ENCODE measurements around the gene NAV3.

Gene NAV3, protein sequence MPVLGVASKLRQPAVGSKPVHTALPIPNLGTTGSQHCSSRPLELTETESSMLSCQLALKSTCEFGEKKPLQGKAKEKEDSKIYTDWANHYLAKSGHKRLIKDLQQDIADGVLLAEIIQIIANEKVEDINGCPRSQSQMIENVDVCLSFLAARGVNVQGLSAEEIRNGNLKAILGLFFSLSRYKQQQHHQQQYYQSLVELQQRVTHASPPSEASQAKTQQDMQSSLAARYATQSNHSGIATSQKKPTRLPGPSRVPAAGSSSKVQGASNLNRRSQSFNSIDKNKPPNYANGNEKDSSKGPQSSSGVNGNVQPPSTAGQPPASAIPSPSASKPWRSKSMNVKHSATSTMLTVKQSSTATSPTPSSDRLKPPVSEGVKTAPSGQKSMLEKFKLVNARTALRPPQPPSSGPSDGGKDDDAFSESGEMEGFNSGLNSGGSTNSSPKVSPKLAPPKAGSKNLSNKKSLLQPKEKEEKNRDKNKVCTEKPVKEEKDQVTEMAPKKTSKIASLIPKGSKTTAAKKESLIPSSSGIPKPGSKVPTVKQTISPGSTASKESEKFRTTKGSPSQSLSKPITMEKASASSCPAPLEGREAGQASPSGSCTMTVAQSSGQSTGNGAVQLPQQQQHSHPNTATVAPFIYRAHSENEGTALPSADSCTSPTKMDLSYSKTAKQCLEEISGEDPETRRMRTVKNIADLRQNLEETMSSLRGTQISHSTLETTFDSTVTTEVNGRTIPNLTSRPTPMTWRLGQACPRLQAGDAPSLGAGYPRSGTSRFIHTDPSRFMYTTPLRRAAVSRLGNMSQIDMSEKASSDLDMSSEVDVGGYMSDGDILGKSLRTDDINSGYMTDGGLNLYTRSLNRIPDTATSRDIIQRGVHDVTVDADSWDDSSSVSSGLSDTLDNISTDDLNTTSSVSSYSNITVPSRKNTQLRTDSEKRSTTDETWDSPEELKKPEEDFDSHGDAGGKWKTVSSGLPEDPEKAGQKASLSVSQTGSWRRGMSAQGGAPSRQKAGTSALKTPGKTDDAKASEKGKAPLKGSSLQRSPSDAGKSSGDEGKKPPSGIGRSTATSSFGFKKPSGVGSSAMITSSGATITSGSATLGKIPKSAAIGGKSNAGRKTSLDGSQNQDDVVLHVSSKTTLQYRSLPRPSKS (N-terminal part only)

DNA sequence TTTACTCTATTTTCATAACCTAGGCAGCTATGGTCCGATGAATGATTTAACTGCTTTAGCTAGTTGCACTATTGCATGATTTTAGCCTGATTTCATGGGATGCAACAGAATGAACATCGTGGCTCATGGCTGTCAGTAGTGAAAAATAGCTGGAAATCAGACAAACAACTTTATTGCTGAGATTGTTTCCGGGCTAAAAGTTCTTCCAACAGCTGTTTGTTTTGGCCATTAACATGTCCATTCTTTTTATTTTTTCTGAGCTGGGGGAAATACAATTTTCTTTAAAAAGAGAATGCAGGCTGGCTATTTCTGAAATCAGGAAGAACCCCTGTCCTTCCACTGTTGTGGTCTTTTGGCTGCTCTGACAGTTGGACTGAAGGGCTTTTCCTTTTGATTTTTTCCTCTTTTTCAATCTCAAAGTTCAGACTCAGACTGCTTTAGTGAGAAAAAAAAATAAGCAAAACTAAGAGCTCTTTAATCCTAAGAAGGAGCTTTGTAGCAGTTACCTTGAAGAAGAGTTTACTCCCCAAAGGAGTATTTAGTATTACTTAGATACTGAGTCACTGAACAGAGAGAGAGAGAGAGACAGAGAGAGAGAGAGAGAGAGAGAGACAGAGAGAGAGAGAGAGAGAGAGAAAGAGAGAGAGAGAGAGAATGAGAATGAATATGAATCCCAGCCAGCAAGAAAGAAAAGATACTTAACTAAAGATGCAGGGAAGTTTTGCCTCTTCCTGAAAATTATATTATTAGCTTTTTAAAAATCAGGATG is at the start of gene NAV3:
NAV3 (plus strand) TSS at position 312 of the 769 bp plus-strand sequence. CDS start 568 bp downstream, outside the sequence.
- no peak for DNase-seq

DNA sequence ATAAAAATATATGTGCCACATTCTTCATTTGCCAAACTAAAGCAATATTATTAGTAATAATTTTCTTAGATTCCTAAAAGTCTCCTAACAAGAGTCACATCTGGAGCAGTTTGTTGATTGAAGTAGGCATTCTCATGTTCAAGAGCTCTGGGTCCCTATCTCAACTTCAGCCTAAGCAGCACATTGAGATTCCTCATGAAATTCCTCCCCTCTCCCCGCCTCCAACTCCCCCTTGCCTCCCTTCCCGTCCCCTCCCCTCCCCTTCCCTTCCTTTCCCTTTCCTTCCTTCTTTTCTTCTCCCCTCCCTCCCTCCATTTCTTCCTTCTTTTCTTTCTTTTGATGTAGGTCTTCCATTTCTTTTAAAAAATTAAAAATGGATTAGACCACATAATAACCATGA is 48.7 kb upstream of the NAV3 start:
- no peak for DNase-seq

DNA sequence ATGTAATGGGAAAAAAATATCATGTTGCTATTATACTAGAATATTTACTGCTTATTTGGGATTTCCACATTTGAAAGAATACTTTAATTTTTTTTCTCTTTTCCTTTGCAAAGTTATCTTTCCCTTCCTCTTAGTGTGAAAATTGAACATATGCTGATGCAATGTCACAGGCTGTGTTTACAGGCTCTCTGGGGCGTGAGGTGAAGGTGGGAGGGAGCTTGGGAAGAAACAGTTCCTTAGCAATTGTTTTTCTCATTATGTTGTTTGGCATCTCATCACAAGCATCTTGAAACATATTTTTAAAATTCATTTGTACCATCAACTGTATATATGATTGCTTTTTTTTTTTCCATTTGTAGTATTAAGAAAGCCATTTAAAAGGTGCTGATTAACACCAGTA is 47.9 kb upstream of the NAV3 start:
- DNase-seq, result no peak

DNA sequence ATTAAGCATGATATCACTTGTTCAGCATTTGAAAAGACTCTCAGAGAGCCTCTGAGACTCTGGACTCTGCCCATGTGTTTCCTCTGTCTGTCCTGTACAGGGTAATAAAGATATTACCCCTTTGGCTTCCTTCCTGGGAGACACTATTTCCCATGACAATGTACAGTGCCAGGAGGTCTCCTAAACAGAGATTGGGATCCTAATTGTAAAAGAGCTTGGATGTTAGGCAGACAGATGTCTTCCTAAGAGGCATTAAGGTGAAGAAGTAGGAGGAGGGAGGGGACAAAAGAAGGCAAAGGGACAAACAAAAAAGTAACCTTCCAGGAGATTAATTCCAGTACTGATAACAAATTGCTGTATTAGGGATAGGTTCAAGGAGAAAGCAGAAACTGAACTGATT is 45.5 kb upstream of the NAV3 start:
- no peak for DNase-seq

DNA sequence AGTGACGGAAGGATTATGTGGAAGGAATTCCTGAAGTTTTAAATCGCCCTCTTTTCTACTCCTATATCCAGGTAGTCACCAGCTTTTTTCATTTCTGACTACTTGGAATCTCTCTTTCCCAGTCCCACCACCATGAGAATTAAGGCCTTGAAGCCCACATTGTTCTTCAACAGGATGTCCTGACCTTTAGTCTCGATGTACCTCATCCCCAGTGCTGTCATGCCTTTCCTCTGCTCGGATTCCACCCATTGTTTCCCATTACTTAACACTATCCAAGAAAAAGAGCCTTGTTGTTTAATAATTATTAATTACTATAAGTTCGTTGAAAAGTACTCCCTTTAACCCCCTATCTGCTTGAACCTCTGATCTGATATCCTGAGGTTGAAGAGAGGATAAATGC is 44.0 kb upstream of the NAV3 start:
- DNase-seq, result no peak

DNA sequence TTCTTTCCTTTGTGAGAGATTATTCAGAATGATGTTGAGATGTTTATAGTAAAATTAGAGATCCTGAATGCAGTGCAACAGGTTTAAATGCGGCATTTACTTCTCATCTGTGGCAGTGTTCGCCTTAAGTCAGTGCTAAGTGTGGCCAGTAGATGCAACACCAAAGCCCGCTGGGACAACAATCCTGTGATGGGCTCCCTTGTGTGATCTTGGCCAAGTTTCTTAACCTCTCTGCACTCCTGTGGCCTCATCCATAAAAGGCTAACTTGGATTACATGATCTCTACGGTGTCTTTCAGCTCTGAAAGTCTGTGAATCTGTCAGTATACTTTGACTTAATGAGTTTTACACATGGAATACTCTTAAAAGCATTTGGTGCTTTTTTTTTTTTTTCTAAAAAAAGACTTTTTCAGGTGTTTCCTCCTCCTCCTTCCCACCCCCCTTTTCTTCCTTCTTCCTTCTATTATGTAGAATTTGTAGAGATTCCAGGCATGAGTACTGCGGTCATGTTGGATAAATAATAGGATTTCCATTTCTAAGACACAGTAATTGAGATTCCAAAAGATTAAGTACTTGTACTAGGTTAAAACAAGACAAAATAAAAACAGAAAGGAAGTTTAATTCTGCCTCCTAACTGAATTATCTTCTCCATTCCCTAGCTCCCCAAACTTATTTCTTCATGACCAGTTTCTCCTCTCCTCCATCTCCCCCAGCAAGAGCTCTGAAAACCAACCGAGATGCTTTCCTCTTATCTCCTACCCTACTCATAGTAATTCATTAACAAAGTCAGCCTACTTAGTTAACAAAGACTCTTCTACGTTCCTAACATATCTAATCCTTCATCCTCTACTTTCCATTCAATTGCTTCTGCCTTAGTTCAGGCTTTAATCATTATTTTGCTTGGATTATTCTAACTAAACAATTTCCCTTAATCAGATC is 42.2 kb upstream of the NAV3 start:
- no peak for DNase-seq

DNA sequence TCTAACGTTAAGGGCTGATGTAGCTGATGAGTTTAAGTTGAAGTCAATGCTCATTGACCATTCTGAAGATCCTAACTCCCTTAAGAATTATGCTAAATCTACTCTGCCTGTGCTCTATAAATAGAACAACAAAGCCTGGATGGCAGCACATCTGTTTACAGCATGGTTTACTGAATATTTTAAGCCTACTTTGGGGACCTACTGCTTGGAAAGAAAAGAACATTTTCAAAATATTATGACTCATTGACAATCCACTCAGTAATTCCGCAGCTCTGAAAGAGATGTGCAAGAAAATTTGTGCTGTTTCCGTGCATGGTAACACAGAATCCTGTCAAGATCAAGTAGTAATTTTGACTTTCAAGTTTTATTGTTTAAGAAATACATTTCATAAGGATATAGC is 35.0 kb upstream of the NAV3 start:
- DNase-seq, result no peak

DNA sequence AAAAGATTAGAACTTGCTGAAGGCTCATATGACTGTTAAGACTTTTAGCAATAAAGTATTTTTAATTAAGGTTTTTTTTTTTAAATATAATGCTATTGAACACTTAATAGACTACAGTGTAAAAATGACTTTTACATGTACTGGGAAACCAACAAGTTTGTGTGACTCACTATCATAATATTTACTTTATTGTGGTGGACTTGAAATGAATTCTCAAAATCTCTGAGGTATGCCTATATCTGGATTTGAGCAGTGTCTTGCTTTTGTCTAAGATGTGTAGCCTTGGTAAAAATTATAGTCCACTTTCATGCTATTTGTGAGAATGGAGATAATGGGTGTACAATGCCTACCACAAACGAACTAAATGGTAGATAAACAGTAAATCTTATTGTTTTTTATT is 33.9 kb upstream of the NAV3 start:
- no peak for DNase-seq

DNA sequence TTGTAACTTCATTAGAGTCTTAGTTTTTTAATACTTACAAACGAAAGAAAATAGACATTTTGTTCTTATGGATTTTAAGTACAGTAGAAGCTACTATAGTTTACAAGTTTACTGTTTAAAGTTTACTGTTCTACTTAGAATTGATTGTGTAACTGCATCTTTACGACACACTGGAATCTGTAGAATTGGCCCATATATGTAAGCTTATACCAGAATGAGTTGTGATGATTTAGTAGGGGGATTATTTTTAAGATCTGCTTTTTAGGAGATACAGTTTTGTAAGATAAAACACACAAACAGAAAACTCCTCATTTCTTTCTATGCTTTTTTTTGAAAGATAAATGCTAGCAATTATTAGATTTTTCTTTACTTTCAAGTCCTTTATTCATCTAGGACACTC is 30.2 kb upstream of the NAV3 start:
- no peak for DNase-seq

DNA sequence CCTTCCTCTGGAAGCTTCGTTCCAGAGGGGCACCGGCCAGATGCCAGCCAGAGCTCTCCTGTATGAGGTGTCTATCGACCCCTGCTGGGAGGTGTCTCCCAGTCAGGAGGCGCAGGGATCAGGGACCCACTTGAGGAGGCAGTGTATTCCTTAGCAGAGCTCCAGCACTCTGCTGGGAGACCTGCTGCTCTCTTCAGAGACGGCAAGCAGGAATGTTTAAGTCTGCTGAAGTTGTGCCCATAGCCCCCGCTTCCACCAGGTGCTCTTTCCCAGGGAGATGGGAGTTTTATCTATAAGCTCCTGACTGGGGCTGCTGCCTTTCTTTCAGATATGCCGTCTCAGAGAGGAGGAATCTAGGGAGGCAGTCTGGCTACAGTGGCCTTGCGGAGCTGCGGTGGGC is 22.2 kb upstream of the NAV3 start:
- no peak for DNase-seq

DNA sequence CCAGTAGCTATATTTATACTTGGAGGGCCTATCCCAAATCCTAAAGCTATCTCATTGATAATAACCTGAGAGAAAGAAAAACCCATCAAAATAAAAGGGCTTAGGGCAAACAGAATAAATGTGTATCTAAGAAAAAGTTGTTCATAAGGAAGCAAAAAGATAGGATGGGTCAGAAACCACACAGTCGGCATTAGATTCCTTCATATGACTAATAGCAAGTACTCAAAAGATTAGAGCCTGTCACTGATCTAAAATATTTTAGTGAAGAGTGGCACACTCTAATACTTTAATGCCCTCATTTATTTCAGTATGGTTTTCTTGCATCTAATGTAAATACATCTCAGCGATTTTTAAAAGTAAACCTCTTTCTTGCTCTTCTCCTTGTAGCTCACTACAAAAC is 17.1 kb upstream of the NAV3 start:
- no peak for DNase-seq

DNA sequence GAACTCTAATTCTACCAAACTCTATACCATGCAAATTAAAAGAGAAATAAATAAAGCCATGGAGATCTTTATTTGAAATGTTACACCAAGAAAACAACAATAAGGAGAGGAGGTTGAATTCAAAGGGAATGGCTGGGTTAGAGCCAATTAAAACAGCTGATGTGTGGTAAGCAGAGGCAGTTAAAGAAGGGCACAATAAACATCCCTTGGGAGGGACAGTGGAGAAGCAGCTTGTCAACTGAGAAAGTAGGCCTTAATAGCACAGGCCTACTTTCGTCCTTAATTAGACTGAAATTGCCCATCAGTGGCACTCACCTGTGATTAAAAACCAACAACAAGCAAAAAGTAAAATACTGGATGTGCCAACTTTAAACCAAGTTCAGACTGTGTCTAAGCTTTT is 16.3 kb upstream of the NAV3 start:
- DNase-seq, result peak; percentile 12

DNA sequence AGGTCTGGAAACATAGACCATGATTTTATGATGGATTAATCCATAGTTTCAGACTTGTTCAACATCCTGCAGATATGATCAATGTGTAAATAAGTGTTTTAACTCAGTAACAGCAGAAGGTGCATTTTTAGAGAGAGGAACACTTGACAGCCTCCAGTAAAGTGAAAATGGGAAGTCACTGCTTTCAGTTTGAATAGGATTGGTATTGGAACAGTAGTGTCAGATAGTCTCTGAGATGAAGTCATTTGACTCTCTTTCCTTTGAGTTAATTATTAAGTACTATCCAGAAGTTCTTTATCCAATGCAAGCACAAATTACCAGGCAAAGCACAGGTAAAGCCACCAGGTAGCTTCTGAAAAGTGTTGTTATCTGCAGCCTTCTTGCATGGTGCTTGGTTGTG is 14.5 kb upstream of the NAV3 start:
- no peak for DNase-seq

DNA sequence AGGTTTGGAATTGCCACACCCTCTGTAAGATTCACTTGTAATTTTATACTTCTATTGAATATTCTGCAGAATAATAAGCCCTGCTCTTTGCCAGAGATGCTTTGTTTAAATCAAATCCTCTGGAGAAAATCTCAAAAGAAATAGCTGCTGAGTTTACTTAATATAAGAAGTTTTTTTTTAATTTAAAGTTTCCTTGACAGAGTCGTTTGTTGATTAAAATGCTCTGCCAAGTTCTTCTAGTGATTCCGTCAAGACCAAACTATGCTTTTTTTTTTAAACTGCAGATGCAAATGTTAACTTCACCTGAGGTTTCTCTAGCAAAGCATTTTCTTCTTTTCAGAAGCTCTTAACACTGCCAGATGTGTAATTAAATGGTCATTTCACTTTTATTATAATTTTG is 13.4 kb upstream of the NAV3 start:
- no peak for DNase-seq

DNA sequence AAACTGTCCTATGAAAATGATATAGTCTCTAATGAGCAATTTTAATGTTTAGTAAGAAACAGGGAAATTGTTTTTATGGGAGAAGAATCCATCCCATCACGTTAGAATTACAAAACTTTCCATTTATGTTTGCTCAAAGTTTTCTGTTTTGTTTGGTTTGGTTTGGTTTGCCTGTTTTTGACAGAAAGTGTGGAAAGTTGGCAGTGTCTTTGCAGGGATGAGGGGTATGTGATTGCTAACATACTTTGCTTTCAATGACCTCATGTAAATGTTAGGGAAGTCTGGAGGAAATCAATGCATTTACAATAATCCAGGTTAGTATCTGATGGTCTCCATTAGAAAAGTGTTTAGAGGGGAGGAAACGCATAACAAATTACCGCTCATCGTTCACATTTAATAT is 12.3 kb upstream of the NAV3 start:
- no peak for DNase-seq

DNA sequence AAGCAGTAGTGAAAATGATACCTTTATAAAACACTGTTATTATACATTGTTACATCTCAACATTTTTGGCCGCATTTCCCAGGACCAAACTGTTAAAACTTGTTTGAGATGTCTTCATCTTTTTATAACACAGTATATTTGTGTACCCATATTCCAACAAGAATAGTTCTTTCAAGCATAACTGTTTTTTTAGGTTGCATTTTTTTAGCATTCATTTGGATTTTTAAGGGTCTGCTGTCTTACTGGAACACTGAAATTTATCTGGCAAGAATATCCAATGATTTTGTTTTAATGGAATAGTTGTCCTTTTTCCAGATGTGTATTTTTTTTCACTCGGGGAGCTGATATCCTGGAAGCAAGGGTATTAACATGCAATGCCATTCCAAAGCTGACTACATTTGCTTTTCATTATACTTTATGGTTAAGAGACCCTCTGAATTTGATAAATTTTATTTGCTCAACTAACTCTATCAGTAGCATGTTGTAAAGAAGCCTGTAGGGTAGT is 8.9 kb upstream of the NAV3 start:
- no peak for DNase-seq

DNA sequence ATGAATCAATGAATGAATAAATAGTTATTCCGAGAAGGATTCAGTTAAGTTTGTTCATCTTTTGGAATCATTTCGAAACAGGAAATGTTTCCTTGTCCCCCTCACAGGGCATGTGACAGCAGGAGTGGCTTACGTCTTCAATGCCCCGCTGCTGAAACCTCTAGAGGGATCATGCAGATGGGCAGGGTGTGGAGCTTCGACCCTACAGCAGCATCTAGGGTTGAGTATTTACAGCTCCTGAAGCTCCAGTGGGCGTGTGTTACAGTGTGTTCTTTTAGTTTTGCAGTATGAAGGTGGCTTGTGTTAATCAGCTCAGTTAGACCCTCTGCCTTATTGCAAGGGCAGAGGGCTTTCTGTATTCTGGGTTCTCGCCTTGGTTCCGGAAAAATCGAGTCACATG is 2.6 kb downstream of the NAV3 start:
- no peak for DNase-seq

DNA sequence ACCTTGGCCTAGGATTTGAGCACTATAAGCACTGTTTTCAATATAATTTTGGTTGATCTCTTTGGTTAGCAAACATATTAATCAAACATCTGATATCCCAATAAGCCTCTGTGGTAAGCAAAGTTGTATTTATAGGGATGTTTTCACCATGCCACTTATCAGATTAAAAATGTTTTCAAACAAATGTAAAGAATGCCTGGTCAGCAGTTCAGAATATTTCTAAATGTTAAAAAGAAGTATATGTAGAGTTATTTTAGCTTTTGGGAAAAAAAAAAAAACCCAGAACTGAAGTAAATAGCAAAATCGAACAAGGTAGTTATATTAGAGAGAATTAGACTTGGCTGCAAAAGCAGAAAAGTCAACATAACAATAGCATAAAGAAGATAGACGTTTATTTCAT is 3.9 kb downstream of the NAV3 start:
- DNase-seq, result no peak

DNA sequence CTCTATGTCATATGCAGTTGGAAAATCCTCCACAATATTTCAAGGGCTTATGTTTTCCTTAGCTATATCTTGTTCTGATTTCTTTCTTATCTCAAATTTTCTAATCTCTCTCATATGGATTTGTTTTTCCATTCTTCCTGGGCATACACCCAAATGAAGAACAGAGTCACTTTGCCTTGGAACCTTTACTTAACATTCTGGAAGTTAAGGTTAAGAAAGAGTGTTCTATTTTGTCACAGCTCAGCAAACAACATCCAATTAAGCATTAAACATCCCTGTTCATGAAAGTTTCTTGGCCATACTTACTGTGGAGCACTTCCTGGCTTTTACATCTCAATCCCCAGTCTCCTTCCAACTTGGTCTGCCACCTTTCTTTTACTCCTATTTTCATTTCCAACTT is 5.3 kb downstream of the NAV3 start:
- DNase-seq, result no peak

DNA sequence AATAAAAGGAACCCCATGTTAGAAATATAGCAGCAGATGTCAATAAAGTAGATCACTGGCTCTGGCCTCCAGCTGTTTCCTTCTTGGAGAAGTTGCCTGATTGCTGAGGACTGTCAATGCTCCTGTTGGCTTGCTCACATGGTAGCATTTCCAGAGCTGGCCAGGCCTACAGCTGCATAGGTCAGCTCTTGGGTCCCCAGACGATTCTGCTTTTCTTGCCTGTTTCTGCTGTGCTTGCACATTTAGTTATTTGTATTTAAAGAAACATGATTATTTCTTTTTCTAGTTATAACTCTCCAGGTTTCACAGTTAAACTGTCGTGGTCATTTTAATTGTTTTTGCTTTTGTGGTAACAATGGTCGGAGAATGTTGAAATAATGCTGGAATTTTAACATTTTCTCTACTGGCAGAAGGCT is 7.2 kb downstream of the NAV3 start:
- DNase-seq, result no peak

DNA sequence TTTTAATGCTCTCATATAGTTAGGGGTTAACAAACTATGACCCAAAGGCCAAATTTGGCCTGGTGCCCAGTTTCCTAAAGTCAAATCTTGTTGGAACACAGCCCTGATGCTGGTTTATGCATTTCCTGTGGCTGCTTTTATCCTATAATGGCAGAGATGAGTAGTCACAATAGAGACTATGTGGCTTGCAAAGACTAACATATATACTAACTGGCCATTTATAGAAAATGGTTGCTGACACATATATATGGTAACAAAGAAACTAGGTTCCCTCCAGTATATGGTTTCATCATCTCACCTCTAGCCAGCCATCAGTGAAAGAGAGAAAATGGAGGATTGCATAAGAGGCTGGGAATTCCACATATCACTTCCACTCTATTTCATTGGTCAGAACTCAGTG is 10.8 kb downstream of the NAV3 start:
- DNase-seq, result no peak

DNA sequence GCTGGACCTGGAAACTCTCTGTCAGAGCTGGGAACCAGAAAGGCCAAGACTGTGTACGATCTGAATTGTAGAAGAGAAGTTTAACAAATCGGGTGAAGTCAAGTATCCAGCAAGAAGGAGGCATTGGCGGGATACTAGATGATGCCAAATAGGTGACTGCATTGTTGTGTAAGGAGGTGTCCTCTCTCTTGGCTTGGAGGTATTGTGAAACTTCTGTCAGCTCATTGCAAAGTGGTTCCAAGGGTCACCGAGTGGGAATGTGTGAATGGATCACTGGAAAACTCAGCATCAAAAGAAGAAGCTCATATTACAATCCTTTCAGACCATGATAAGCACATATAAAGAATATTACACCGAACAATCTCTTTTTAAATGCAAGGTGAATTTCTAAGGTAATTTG is 11.7 kb downstream of the NAV3 start:
- no peak for DNase-seq

Data from NCI-H1092 (cell line).